SJSA1 (cell line): Measurements from ENCODE around the gene ADCK2. TPM values are rescaled to one million over a fixed set of nuclear protein-coding genes. Genes with fewer than 3 reads are reported as not detected.
"Not testable (repeated sequence)": the region's sequence is repeated elsewhere in the genome, so short reads cannot be mapped to it uniquely, and the experiment has no call there.

ENCODE experiments used
- DNase-seq, 2 experiments: peaks; one replicate each; pipeline ENCODE4 v3.0.0-alpha.2; 2015 to 2020; ENCODE audit warnings: low spot score in 2 of 2, low read depth in 1 of 2
- H3K27ac ChIP-seq: fragments of 250-450 bp; sonication (Bioruptor Pico); 2 replicates; pipeline ENCODE4 v1.5.1; 2020; ENCODE audit warnings: mild to moderate bottlenecking, moderate library complexity
- H3K27me3 ChIP-seq: fragments of 250-450 bp; sonication (Bioruptor Pico); replicated peaks from 2 replicates; pipeline ENCODE4 v1.5.1; 2020; ENCODE audit warnings: mild to moderate bottlenecking, moderate library complexity
- H3K36me3 ChIP-seq: fragments of 250-450 bp; sonication (Bioruptor Pico); 2 replicates; pipeline ENCODE4 v1.5.1; 2020; ENCODE audit warnings: mild to moderate bottlenecking
- H3K4me1 ChIP-seq: fragments of 250-450 bp; sonication (Bioruptor Pico); replicated peaks from 2 replicates; pipeline ENCODE4 v1.6.1; 2021; ENCODE audit warnings: mild to moderate bottlenecking
- H3K4me3 ChIP-seq: fragments of 250-450 bp; sonication (Bioruptor Pico); 2 replicates; pipeline ENCODE4 v1.5.1; 2020; ENCODE audit warnings: mild to moderate bottlenecking
- H3K9me3 ChIP-seq: fragments of 250-450 bp; sonication (Bioruptor Pico); replicated peaks from 2 replicates; pipeline ENCODE4 v1.5.1; 2020; ENCODE audit warnings: mild to moderate bottlenecking
- total RNA-seq: library from RNA; depleted of rRNA; stranded (reverse); fragments of >200 nt; shearing (Covaris generic); gene quantifications from 2 replicates; pipeline ENCODE4 v1.2.3, GENCODE V29; 2014; rRNA removed

ADCK2 gene, protein sequence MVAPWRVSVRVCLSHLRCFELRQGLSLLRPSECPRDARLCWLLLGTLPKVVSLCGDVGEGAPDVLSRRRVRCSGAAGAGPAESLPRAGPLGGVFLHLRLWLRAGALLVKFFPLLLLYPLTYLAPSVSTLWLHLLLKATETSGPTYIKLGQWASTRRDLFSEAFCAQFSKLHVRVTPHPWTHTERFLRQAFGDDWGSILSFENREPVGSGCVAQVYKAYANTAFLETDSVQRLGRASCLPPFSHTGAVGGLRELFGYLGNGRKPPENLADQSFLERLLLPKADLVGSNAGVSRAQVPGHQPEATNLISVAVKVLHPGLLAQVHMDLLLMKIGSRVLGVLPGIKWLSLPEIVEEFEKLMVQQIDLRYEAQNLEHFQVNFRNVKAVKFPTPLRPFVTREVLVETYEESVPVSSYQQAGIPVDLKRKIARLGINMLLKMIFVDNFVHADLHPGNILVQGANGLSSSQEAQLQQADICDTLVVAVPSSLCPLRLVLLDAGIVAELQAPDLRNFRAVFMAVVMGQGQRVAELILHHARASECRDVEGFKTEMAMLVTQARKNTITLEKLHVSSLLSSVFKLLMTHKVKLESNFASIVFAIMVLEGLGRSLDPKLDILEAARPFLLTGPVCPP
- total RNA-seq, result 9.6 and 13.6 TPM in 2 replicates

DNA sequence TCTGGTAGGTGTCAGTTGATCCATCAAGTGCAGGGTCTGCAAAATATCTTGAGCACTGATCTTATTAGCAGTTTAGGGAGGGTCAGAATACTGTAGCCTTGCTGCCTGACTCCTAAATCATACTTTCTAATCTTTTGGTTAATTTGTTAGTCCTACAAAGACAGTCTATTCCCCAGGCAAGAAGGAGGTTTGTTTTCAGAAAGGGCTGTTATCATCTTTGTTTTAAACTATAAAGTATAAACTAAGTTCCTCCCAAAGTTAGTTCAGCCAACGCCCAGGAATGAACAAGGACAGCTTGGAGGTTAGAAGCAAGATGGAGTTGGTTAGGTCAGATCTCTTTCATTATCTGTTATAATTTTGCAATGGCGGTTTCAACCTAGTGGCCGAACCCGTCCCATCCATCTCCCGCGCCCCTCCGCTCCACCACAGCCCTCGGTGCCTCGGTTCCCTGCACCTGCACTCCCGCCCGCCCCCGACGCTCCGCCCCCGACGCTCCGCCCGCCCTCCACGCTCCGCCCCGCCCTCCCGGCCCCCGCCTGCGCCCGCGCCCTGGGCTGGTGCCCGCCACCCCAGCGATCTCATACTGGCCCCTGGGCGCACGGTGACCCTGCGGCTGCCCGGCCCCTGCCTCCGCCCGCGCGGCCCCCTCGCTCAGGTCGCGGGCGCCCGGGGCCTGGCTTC, at the start of gene ADCK2:
ADCK2 (plus strand) TSS at position 564 of the 681 bp plus-strand sequence. CDS start 386 bp downstream, outside the sequence.
- H3K27ac ChIP-seq, result no peak within 1 kb of the TSS
- no peaks in the 10 kb centered on the region for H3K27me3 ChIP-seq
- no peaks in the 10 kb centered on the region for H3K9me3 ChIP-seq
- H3K4me3 ChIP-seq, result peak within 1 kb of the TSS; percentile 83
- no peak for DNase-seq
- H3K36me3 ChIP-seq, result no peaks in the 10 kb centered on the region
- peaks cover 14% of the 10 kb centered on the region for H3K4me1 ChIP-seq

DNA sequence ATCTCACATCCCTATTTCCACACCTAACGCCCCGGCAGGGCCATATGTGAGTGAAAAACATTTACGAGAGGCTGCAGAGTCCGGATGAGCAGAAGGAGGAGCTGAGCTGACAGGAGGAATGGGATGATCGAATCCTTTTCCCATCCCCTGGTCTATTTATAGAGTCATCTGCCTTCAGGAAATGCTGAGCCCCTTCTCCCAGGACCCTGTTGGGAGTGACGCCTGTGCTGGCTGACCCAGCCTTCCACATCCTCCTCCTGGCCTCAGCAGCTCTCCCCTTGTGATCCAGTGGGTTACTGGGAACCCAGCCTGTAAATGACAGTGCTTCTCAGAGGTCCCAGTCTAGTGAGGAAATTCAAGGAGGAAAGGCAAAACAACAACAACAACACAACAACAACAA, 48.8 kb upstream of the ADCK2 start:
- Histone ChIP-seq H3K27ac (peak overlapping the region; percentile 91; the same call in 1 of the 2 replicates), H3K27me3 (no peaks in the 10 kb centered on the region), H3K4me1 (peaks cover 69% of the 10 kb centered on the region), H3K9me3 (no peaks in the 10 kb centered on the region), H3K36me3 (no peaks in the 10 kb centered on the region), H3K4me3 (no peak overlapping the region)
- DNase-seq, result no peak

DNA sequence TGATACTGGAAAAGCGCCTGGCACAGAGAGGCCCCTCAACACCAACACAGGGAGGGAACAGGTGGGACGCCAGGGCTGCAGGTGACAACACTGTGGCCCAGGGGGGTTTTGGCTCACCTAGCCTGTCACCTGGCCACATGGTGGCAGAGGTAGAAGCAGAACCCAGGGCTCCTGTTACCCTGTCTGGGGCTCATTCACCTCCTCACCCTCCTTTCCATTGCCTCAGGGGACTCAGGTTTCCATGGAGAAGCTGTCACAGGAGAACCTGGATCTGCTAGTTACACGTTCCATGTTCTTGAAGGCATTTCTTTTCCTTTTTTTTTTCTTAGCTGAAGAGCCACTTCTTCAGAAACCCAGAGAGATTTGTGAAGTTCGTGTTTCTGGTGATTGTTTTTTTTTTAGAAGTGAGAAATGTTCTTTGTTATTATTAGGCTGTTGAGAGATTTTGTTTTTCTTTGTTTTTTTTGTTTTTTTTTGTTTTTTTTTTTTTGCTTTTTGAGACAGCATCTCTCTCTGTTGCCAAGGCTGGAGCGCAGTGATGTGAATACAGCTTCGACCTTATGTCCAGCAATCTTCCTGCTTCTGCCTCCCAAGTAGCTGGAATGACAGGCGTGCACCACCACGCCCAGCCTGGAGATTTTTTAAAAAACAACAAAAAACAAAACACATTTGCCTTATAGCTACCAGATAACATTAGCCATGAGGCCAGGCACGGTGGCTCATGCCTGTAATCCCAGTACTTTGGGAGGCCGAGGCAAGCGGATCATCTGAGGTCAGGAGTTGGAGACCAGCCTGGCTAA, 48.2 kb upstream of the ADCK2 start:
- DNase-seq, result peak in 1 of 2 experiments; percentile 47
- Histone ChIP-seq H3K4me1 (peaks cover 69% of the 10 kb centered on the region), H3K27ac (peak overlapping the region; percentile 91), H3K9me3 (no peaks in the 10 kb centered on the region), H3K36me3 (no peaks in the 10 kb centered on the region), H3K27me3 (no peaks in the 10 kb centered on the region), H3K4me3 (no peak overlapping the region)

DNA sequence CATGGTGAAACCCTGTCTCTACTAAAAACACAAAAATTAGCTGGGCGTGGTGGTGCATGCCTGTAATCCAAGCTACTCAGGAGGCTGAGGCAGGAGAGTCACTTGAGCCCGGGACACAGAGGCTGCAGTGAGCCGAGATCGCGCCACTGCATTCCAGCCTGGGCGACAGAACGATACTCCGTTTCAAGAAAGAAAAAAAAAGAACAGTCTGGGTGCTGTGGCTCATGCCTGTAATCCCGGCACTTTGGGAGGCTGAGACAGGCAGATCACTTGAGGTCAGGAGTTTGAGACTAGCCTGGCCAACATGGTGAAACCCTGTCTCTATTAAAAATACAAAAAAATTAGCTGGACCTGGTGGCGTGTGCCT, 47.6 kb upstream of the ADCK2 start:
- H3K36me3 ChIP-seq, H3K27me3 ChIP-seq, DNase-seq, H3K4me3 ChIP-seq, H3K9me3 ChIP-seq: not testable (repeated sequence)
- Histone ChIP-seq H3K4me1 (peaks cover 69% of the 10 kb centered on the region), H3K27ac (peak overlapping the region; percentile 91)

DNA sequence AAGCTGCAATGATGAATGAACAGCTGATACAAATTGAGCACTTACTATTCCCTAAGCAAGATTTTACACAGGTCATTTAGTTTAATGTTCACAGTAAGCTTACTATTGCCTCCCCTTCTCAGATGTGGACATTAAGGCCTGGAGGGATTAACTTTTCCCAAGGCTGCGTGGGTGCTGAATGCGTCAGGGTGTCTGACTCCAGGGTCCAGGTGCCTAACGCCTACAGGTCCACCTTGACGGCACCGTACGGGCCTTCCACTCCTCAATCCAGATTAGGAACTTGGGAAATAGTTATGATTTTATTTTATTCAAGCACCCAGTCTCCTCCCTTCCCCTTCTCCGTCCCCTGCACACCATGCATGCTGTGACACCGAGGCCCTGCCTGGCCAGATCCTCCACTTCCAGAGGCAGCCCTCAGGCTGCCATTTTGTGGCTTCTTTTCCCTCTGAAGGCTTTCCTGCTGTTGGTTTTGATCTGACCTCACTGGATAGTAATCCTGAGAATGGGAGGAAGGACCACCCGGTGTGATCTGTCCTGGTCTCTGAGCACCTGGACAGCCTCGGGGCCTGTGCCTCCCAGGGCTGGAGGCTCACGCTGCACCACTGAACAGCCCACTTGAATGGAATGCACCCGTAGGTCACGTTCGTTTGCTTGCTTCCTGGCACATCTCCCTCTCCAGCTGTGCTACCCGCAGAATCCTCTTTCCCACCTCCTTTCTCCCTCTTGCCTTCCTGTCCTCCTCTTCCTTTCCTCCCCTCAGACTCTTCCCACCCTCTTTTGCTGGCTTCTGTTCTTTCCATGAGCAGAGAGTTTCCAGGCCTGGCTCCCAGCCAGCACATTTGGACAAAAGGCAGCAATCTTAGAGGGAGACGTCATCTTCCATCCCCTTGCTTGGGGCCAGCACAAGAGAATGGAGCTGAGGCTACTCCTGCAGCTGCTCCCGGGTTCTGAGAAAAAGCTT, 46.6 kb upstream of the ADCK2 start:
- Histone ChIP-seq H3K27me3 (no peaks in the 10 kb centered on the region), H3K4me3 (no peak overlapping the region), H3K27ac (peak overlapping the region; percentile 91), H3K36me3 (no peaks in the 10 kb centered on the region), H3K4me1 (peaks cover 61% of the 10 kb centered on the region), H3K9me3 (no peaks in the 10 kb centered on the region)
- DNase-seq, result peak; percentile 99

DNA sequence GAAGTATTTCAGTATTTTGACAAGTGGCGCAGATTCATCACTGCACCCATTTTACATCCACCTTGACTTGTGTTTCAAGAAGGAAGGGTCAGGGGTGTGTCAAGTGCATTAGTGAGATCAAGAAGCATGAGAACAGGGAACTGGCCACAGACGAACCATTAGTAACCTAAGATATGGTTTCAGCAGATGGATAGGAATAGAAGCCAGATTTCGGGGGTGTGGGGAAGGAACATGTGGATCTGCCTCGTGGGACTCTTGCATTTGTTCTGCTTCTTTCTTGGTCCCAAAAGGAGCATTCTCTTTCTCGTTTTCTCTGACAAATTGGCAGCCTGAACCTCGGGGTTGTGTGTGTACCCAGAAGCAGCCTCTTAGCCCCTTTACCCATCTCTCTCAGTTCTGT, 41.7 kb upstream of the ADCK2 start:
- no peaks in the 10 kb centered on the region for H3K9me3 ChIP-seq
- H3K36me3 ChIP-seq, result no peaks in the 10 kb centered on the region
- H3K27me3 ChIP-seq, result no peaks in the 10 kb centered on the region
- H3K4me3 ChIP-seq, result no peak overlapping the region
- H3K4me1 ChIP-seq, result peaks cover 25% of the 10 kb centered on the region
- no peak for DNase-seq
- no peak overlapping the region for H3K27ac ChIP-seq

DNA sequence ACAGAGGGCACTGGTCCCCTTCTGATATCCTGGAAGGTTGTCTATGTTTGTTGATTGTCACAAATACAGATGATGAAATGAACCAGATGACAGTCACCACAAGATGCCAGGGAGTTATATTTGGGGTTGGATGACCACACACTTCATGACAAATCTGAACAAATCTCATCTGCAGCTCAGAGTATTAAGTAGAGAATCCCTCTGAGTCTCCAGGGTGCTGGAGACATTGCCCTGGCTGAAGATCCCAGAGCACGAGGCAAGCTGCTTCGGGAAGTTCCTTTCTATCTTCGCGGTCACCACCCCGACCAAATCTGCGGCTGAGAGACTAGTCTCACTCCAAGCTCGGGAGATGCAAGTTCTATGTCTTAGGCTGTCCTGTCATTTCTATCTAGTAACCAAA, 41.1 kb upstream of the ADCK2 start:
- Histone ChIP-seq H3K27me3 (no peaks in the 10 kb centered on the region), H3K4me3 (no peak overlapping the region), H3K36me3 (no peaks in the 10 kb centered on the region), H3K27ac (no peak overlapping the region), H3K9me3 (no peaks in the 10 kb centered on the region), H3K4me1 (peaks cover 20% of the 10 kb centered on the region)
- no peak for DNase-seq

DNA sequence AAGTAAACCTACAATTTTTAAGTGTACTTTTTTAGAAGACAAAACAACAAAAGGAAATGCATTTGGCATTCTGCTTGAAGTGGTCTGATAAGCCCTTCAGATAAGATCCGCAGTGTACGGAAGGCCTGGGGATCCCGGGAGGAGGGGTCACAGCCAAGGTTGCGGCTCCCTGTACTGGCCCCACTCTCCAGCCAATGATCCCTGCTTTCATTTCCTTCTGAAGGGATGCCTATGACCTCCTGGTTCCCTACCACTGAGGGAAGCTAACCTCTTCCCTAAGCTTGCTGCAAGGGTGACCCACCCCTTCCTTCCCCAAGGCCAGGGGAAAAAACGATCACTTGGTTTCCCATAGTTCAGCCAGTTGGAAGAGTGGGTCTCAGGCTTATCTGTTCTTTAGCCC, 37.4 kb upstream of the ADCK2 start:
- H3K36me3 ChIP-seq, result peaks cover 4% of the 10 kb centered on the region; the same call in 1 of the 2 replicates
- H3K27ac ChIP-seq, result no peak overlapping the region
- H3K4me1 ChIP-seq, result peaks cover 36% of the 10 kb centered on the region
- H3K4me3 ChIP-seq, result no peak overlapping the region
- no peak for DNase-seq
- no peaks in the 10 kb centered on the region for H3K27me3 ChIP-seq
- no peaks in the 10 kb centered on the region for H3K9me3 ChIP-seq

DNA sequence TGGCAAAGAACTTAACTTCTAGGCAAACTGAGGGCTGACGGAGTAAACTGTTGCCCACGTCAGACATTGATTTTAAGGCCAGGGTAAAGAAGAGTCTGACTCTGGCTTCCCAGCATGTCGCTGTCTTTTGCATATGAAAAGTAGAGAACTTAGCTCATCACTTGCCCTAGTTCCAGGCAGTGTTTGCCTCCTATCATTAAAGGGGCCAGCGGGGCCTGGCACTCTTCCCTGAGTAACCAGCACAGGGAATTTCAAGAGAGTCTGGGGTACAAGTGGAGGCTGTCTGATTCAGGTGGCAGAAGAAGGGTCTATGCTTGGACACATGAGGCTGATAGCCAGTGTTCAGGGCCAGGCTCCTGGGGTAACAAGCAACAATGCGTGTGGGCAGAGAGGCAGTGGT, 36.9 kb upstream of the ADCK2 start:
- Histone ChIP-seq H3K27ac (no peak overlapping the region), H3K36me3 (peaks cover 4% of the 10 kb centered on the region; the same call in 1 of the 2 replicates), H3K4me1 (peaks cover 38% of the 10 kb centered on the region), H3K27me3 (no peaks in the 10 kb centered on the region), H3K9me3 (no peaks in the 10 kb centered on the region), H3K4me3 (no peak overlapping the region)
- DNase-seq, result no peak

DNA sequence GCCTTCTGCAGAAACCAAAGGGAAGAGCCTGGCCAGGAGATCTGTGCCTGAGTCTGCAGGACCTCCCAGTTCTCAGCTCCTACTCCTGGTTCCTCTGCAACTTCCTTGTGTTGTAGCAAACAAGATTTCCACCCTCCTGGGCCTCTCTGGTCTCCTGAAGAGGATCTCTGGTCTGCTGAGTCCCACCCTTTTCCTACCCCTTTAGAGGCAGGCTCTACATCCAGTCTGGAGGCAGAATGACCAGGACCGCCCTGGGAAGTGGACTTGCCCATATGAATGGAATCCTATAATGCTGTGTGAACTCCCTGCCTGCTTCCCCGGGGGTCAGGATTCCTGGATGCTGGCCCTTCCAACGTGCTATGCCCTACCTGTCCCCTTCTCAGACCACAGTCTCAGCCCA, 35.3 kb upstream of the ADCK2 start:
- H3K4me1 ChIP-seq, result peaks cover 40% of the 10 kb centered on the region
- no peaks in the 10 kb centered on the region for H3K27me3 ChIP-seq
- no peak overlapping the region for H3K4me3 ChIP-seq
- peak overlapping the region; percentile 86 for H3K27ac ChIP-seq
- H3K36me3 ChIP-seq, result peaks cover 4% of the 10 kb centered on the region; the same call in 1 of the 2 replicates
- no peaks in the 10 kb centered on the region for H3K9me3 ChIP-seq
- no peak for DNase-seq

DNA sequence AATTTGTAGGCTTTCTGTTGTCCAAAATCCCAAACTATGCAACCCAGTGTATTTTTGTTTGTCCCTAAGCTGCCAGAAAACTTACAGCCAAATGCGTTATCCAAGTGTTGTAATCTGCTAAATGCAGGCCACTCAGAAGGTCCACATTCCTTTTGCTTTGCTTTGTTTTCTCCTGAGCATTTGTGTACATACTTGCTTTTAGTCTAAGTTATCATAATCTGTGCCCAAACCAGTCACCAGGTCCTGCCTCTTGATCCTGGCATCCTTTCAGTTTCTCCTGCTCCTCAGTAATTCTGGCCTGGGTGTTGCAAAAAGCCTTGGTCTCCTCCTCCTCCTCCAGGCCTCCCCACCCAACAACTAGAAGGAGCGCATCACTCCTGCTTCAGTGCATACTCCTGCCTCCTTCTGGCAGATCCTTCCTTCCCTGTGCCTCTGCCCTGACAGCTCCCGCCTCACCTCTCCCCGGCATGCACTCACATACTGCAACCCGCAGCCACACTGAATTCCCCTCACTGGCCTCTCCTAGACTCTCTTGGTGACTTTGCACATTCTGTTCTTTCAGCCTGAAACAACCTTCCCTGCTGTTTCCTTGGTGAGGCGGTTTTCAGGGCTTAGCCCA, 34.5 kb upstream of the ADCK2 start:
- peaks cover 40% of the 10 kb centered on the region for H3K4me1 ChIP-seq
- no peaks in the 10 kb centered on the region for H3K9me3 ChIP-seq
- DNase-seq, result peak; percentile 79 to 81
- H3K4me3 ChIP-seq, result no peak overlapping the region
- no peaks in the 10 kb centered on the region for H3K27me3 ChIP-seq
- H3K27ac ChIP-seq, result peak overlapping the region; percentile 86
- H3K36me3 ChIP-seq, result peaks cover 4% of the 10 kb centered on the region; the same call in 1 of the 2 replicates

DNA sequence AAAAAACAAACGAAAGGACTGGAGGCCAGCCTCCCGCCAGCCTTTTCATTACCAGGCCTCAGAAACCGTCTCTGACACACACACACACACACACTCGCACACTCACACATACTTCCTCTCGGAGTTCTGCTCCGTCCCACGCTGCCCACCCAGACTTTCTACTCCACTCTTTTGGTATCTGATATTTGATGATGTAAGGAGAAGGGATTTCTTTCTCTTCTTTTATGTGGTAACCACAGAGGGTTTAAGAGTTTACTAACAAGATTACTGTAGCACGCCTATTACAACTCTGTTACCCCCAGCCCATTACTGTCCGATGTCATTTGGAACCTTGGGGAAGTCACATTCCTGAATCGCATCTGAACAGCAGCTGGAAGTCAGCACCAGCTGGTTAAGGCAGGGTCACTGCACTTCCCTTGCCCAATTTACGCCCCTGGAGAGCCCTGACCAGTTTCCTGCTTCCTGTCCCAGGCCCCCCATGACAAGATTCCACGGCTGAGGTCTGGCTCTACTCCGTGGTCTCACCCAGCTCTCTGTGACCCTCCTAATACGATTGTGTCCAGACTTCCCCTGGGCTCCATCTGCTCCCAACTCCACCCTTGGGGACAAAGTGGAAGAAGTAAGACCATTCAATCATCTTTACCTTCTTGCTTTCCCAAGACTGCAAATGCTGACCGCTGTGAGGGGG, 33.2 kb upstream of the ADCK2 start:
- H3K9me3 ChIP-seq, result no peaks in the 10 kb centered on the region
- DNase-seq, result peak; percentile 93 to 95
- H3K27me3 ChIP-seq, result no peaks in the 10 kb centered on the region
- H3K36me3 ChIP-seq, result peaks cover 4% of the 10 kb centered on the region; the same call in 1 of the 2 replicates
- peaks cover 40% of the 10 kb centered on the region for H3K4me1 ChIP-seq
- H3K27ac ChIP-seq, result peak overlapping the region; percentile 86
- H3K4me3 ChIP-seq, result peak overlapping the region; percentile 73
